Measurements from ENCODE around the gene LTB4R2. TPM values are rescaled to one million over a fixed set of nuclear protein-coding genes. Genes with fewer than 3 reads are reported as not detected.

LTB4R2 gene
- total RNA-seq, 4 donors from 2014 or later: 4.4 to 81.5 (median 7.1) TPM

DNA sequence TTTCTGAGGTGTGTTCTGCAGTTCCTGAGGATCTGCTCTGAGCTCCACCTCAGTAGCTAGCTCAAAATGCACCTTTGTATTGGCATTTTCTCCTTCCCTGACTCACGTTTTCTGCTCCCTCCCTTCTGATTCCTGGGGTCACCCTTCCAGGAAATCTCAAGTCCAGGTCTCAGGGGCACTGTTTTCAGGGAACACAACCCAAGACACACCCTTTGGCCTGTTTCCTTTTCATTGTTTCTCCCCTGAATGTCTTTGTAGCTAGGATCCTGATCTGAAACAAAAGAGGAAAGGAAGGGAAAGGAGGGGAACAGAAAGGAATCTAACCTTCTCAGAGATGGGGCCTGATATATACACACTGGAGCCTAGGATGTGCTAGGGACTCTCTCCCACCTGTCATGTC, 37.2 kb downstream of the LTB4R2 start:
- DNase-seq: no peak
- WGBS, 2 donors (ENCODE audit: low coverage in 1 of 2): 15% methylated on average over 1 of the region's 1 CpG; no CpG with 5 or more reads in 1 of the 2 donors
- H3K4me3 ChIP-seq: no peak overlapping the region
- H3K27ac ChIP-seq: no peak overlapping the region
- in situ Hi-C loops (cut with MboI; ENCODE audit: low pct_ligation_motif_present in 1 of 4, low pct_unique_long_range_greater_than_20kb in 1 of 4, low sequenced_read_pairs in 3 of 4): loop anchor here in 1 of 4 donors (25.0 kb wide), 1 partner anchor 90 kb away; the partner anchor contains the start of genes CBLN3, KHNYN and SDR39U1
- H3K27me3 ChIP-seq: peaks cover 4% of the 10 kb centered on the region
- peaks cover 0 to 6% (median 0%) of the 10 kb centered on the region in 4 donors for H3K4me1 ChIP-seq
- intact Hi-C loops (cut with DNase I; ENCODE audit: low total_unique reads): no loop called here
- H3K9me3 ChIP-seq: no peaks in the 10 kb centered on the region
- TF ChIP-seq, protein P1, sequence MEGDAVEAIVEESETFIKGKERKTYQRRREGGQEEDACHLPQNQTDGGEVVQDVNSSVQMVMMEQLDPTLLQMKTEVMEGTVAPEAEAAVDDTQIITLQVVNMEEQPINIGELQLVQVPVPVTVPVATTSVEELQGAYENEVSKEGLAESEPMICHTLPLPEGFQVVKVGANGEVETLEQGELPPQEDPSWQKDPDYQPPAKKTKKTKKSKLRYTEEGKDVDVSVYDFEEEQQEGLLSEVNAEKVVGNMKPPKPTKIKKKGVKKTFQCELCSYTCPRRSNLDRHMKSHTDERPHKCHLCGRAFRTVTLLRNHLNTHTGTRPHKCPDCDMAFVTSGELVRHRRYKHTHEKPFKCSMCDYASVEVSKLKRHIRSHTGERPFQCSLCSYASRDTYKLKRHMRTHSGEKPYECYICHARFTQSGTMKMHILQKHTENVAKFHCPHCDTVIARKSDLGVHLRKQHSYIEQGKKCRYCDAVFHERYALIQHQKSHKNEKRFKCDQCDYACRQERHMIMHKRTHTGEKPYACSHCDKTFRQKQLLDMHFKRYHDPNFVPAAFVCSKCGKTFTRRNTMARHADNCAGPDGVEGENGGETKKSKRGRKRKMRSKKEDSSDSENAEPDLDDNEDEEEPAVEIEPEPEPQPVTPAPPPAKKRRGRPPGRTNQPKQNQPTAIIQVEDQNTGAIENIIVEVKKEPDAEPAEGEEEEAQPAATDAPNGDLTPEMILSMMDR (IDR thresholded peaks at IDR 0.05): no peak
- no peak for TF ChIP-seq EP300 (IDR thresholded peaks at IDR 0.05; ENCODE audit: low read depth)
- TF ChIP-seq POLR2A (IDR thresholded peaks at IDR 0.05): no peak
- no peak for TF ChIP-seq POLR2AphosphoS5 (IDR thresholded peaks at IDR 0.05)
- no peaks in the 10 kb centered on the region for H3K36me3 ChIP-seq

- DNase-seq: no peak
- peaks cover 4% of the 10 kb centered on the region for H3K27me3 ChIP-seq
- no peak overlapping the region for H3K27ac ChIP-seq
- WGBS, 2 donors (ENCODE audit: low coverage in 1 of 2): 90 to 96% methylated on average over 2 of the region's 2 CpGs
- peaks cover 0 to 8% (median 0%) of the 10 kb centered on the region in 4 donors for H3K4me1 ChIP-seq
- intact Hi-C loops (cut with DNase I; ENCODE audit: low total_unique reads): no loop called here
- H3K36me3 ChIP-seq: no peaks in the 10 kb centered on the region
- TF ChIP-seq, protein P1 (IDR thresholded peaks at IDR 0.05): no peak
- TF ChIP-seq EP300 (IDR thresholded peaks at IDR 0.05; ENCODE audit: low read depth) (no peak), POLR2A (IDR thresholded peaks at IDR 0.05) (no peak), POLR2AphosphoS5 (IDR thresholded peaks at IDR 0.05) (no peak)
- in situ Hi-C loops (cut with MboI; ENCODE audit: low pct_ligation_motif_present in 1 of 4, low pct_unique_long_range_greater_than_20kb in 1 of 4, low sequenced_read_pairs in 3 of 4): loop anchor here in 1 of 4 donors (25.0 kb wide), 1 partner anchor 89 kb away; the partner anchor contains the start of genes CBLN3, KHNYN and SDR39U1
- H3K4me3 ChIP-seq: no peak overlapping the region
- no peaks in the 10 kb centered on the region for H3K9me3 ChIP-seq
Observed at GRCh38 chr14:24348186-24348585, 38.2 kb downstream of the LTB4R2 start.

DNA sequence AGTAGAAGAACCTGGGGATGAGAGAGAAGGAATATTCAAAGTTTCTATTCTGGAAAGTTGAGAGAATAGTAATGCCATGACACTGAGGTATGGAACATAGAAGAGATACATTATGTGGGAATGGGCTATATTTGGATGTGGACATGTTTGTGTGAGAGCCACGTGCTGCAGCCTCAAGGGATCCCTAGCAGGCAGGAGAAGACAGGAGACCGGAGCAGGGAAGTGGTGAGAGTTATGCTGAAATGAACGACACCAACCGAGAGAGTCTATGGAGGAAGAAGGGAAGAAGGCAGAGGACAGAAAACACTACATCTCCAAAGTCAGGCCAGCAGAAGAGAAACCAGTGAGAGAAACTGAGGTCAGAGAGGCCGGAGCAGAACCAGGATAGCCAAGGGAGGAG, 39.8 kb downstream of the LTB4R2 start:
- H3K4me3 ChIP-seq: no peak overlapping the region
- H3K9me3 ChIP-seq: no peaks in the 10 kb centered on the region
- in situ Hi-C loops (cut with MboI; ENCODE audit: low pct_ligation_motif_present in 1 of 4, low pct_unique_long_range_greater_than_20kb in 1 of 4, low sequenced_read_pairs in 3 of 4) (loop anchor here in 1 of 4 donors (25.0 kb wide), 1 partner anchor 88 kb away; the partner anchor contains the start of genes CBLN3, KHNYN and SDR39U1), intact Hi-C loops (cut with DNase I; ENCODE audit: low total_unique reads) (no loop called here)
- H3K27ac ChIP-seq: no peak overlapping the region
- peaks cover 0 to 15% (median 0%) of the 10 kb centered on the region in 4 donors for H3K4me1 ChIP-seq
- TF ChIP-seq EP300 (IDR thresholded peaks at IDR 0.05; ENCODE audit: low read depth) (no peak), POLR2A (IDR thresholded peaks at IDR 0.05) (no peak), POLR2AphosphoS5 (IDR thresholded peaks at IDR 0.05) (no peak)
- TF ChIP-seq, protein P1 (IDR thresholded peaks at IDR 0.05): no peak
- H3K27me3 ChIP-seq: peaks cover 4% of the 10 kb centered on the region
- H3K36me3 ChIP-seq: no peaks in the 10 kb centered on the region
- DNase-seq: no peak
- 79 to 84% methylated on average over 5 of the region's 5 CpGs for WGBS, 2 donors (ENCODE audit: low coverage in 1 of 2)

DNA sequence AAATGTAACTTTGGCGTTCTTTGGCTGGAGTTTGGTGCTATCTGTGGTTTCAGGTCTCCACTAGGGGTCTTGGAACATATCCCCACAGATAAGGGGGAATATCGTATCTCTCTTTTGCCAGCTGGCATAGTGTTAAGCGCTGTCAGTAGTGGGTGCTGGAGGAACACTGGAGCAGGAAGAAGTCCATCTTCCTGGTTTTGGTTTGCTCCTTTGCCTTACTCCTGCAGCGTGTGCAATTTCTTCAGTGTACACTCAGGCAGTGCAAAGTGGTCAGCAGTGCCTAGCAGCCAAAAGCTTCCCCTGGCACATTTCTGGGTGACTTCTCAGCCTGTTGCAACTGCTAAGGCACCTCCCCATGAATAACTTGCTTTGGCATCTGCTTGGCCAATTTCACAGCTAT, 41.6 kb downstream of the LTB4R2 start:
- TF ChIP-seq, protein P1 (IDR thresholded peaks at IDR 0.05): no peak
- no peak for DNase-seq
- intact Hi-C loops (cut with DNase I; ENCODE audit: low total_unique reads): no loop called here
- Histone ChIP-seq H3K9me3 (no peaks in the 10 kb centered on the region), H3K4me3 (no peak overlapping the region), H3K27me3 (peaks cover 4% of the 10 kb centered on the region), H3K27ac (no peak overlapping the region), H3K4me1 (peaks cover 0 to 15% (median 0%) of the 10 kb centered on the region in 4 donors), H3K36me3 (no peaks in the 10 kb centered on the region)
- 24 to 71% methylated on average over 1 to 4 of the region's 4 CpGs for WGBS, 2 donors (ENCODE audit: low coverage in 1 of 2)
- in situ Hi-C loops (cut with MboI; ENCODE audit: low pct_ligation_motif_present in 1 of 4, low pct_unique_long_range_greater_than_20kb in 1 of 4, low sequenced_read_pairs in 3 of 4): no loop called here
